Peyer's patch (tissue), 4 donors: Measurements from ENCODE around the gene SLC35B1.

Experiments used
- POLR2A ChIP-seq, 2 donors: fragments of 450-650 bp; IDR thresholded peaks; one replicate each; pipeline ENCODE4 v1.5.1; 2017; ENCODE audit warnings: antibody characterized with exemption in 2 of 2, mild to moderate bottlenecking in 2 of 2, moderate library complexity in 2 of 2
- TF ChIP-seq, protein P1 (sequence below), 6 experiments: fragments of 450-650 bp in 4 of 6; fragments of 200-600 bp in 2 of 6; sonication (generic) in 1 of 6; IDR thresholded peaks; one replicate each; pipeline ENCODE4 v1.5.1; 2017 to 2019; ENCODE audit warnings: antibody characterized with exemption in 6 of 6, mild to moderate bottlenecking in 3 of 6, moderate library complexity in 1 of 6

GRCh38 chr17:49681106-49681979, 26.4 kb downstream of the SLC35B1 start:
- TF ChIP-seq, protein P1, sequence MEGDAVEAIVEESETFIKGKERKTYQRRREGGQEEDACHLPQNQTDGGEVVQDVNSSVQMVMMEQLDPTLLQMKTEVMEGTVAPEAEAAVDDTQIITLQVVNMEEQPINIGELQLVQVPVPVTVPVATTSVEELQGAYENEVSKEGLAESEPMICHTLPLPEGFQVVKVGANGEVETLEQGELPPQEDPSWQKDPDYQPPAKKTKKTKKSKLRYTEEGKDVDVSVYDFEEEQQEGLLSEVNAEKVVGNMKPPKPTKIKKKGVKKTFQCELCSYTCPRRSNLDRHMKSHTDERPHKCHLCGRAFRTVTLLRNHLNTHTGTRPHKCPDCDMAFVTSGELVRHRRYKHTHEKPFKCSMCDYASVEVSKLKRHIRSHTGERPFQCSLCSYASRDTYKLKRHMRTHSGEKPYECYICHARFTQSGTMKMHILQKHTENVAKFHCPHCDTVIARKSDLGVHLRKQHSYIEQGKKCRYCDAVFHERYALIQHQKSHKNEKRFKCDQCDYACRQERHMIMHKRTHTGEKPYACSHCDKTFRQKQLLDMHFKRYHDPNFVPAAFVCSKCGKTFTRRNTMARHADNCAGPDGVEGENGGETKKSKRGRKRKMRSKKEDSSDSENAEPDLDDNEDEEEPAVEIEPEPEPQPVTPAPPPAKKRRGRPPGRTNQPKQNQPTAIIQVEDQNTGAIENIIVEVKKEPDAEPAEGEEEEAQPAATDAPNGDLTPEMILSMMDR (IDR thresholded peaks at IDR 0.05): no peak
- no peak for TF ChIP-seq POLR2A (IDR thresholded peaks at IDR 0.05)
